KMS-11 (cell line): Measurements from ENCODE around the gene ZMYND11.

Experiments
- H2AFZ ChIP-seq: fragments of 200-600 bp; sonication (generic); 2 replicates; pipeline ENCODE4 v1.6.1; 2016; ENCODE audit warnings: antibody characterized with exemption, mixed run types, low read depth
- H3K27ac ChIP-seq: fragments of 200-600 bp; sonication (generic); 2 replicates; pipeline ENCODE4 v1.6.1; 2016; ENCODE audit warnings: mild to moderate bottlenecking, mixed run types
- H3K27me3 ChIP-seq: fragments of 200-600 bp; sonication (generic); 2 replicates; pipeline ENCODE4 v1.6.1; 2017; ENCODE audit warnings: mild to moderate bottlenecking, low read depth, mixed run types, moderate library complexity; ENCODE audit not compliant: insufficient read depth
- H3K36me3 ChIP-seq: fragments of 200-600 bp; sonication (generic); 2 replicates; pipeline ENCODE4 v1.6.1; 2017; ENCODE audit warnings: mild to moderate bottlenecking, mixed run types; ENCODE audit not compliant: insufficient read depth
- H3K4me1 ChIP-seq: fragments of 200-600 bp; sonication (generic); 2 replicates; pipeline ENCODE4 v1.6.1; 2016; ENCODE audit warnings: mild to moderate bottlenecking, low read depth, mixed run types; ENCODE audit not compliant: poor library complexity, severe bottlenecking
- H3K4me2 ChIP-seq: fragments of 200-600 bp; sonication (generic); 2 replicates; pipeline ENCODE4 v1.7.0; 2016; ENCODE audit warnings: mild to moderate bottlenecking, mixed run types
- H3K4me3 ChIP-seq: fragments of 200-600 bp; sonication (generic); IDR thresholded peaks from 2 replicates; pipeline ENCODE4 v1.6.1; 2017; ENCODE audit warnings: low read depth, low read length, mixed read lengths; ENCODE audit not compliant: insufficient read depth
- H3K79me2 ChIP-seq: fragments of 200-600 bp; sonication (generic); 2 replicates; pipeline ENCODE4 v1.6.1; 2016; ENCODE audit warnings: low read depth, mixed run types; ENCODE audit not compliant: insufficient read depth
- H3K9ac ChIP-seq: fragments of 200-600 bp; sonication (generic); 2 replicates; pipeline ENCODE4 v1.6.1; 2016; ENCODE audit warnings: mild to moderate bottlenecking, mixed run types
- H4K20me1 ChIP-seq: fragments of 200-600 bp; sonication (generic); 2 replicates; pipeline ENCODE4 v1.6.1; 2016; ENCODE audit warnings: mild to moderate bottlenecking, mixed run types; ENCODE audit not compliant: insufficient read depth
- TF ChIP-seq, protein P1 (sequence below): fragments of 200-600 bp; sonication (generic); conservative IDR thresholded peaks from 2 replicates; pipeline ENCODE4 v1.6.1; 2017; ENCODE audit warnings: low read depth, mild to moderate bottlenecking, antibody characterized with exemption, low read length, moderate library complexity, mixed read lengths

The ZMYND11 gene

DNA sequence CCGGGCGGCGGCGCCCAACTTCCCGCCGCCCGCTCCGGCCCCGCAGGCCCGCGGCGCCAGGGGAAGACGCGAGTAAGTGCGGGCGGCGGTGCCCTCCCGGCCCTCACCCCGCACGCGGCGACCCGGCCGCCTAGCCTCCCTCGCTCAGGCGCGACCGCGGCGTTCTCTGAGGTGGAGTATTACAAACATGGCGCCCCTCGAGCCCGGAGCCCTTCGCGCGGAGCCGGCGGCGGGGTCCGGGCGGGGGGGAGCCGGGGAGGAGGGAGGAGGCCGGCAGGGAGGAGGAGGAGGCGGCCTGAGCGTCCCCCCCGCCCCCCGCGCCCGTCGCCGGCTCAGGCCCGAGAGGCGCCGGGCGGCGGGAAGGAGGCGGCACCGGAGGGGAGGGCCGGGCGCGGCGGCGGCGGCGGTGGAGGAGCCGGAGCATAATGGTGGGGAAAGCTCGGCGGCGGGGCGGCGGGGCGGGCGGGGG, at the start of gene ZMYND11:
Gene ZMYND11 (plus strand): TSS at position 324 of the 469 bp plus-strand sequence. CDS start 44,558 bp downstream, outside the sequence.
- no peaks in the 10 kb centered on the region for H3K27me3 ChIP-seq
- H3K4me2 ChIP-seq, result peak within 1 kb of the TSS; percentile 72
- peaks cover 43% of the 10 kb centered on the region for H3K79me2 ChIP-seq
- H2AFZ ChIP-seq, result peak within 1 kb of the TSS; percentile 96
- H3K4me1 ChIP-seq, result peaks cover 39% of the 10 kb centered on the region
- peak within 1 kb of the TSS; percentile 95 for H3K9ac ChIP-seq
- no peaks in the 10 kb centered on the region for H3K36me3 ChIP-seq
- H3K4me3 ChIP-seq, result peak within 1 kb of the TSS; percentile 84
- 0 out of 2 replicates have a peak, but pooled peaks cover 9% of the 10 kb centered on the region for H4K20me1 ChIP-seq
- peak within 1 kb of the TSS; percentile 92 for H3K27ac ChIP-seq
- TF ChIP-seq, protein P1, sequence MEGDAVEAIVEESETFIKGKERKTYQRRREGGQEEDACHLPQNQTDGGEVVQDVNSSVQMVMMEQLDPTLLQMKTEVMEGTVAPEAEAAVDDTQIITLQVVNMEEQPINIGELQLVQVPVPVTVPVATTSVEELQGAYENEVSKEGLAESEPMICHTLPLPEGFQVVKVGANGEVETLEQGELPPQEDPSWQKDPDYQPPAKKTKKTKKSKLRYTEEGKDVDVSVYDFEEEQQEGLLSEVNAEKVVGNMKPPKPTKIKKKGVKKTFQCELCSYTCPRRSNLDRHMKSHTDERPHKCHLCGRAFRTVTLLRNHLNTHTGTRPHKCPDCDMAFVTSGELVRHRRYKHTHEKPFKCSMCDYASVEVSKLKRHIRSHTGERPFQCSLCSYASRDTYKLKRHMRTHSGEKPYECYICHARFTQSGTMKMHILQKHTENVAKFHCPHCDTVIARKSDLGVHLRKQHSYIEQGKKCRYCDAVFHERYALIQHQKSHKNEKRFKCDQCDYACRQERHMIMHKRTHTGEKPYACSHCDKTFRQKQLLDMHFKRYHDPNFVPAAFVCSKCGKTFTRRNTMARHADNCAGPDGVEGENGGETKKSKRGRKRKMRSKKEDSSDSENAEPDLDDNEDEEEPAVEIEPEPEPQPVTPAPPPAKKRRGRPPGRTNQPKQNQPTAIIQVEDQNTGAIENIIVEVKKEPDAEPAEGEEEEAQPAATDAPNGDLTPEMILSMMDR, result no peak

DNA sequence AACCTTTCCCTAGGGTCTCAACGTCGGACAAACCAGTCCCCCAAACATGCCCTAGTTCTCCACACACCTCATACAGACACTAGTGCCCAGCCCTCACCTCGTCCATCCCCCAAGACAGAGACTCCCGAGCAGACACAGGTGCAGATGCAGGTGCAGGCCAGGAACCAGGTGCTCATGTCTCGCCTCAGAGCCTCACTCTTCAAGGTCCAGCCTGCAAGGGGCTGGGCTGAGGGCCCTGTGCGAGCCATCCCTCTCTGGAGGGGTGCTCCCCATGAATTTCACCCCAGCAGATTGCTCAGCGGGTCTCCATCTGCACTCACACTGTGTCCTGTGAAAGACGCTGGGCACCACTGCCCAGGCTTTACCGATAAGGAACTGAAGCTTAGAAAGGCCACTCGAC, 49.2 kb upstream of the ZMYND11 start:
- no peak overlapping the region for H2AFZ ChIP-seq
- no peaks in the 10 kb centered on the region for H3K27me3 ChIP-seq
- H3K27ac ChIP-seq, result no peak overlapping the region
- TF ChIP-seq, protein P1, result no peak
- H3K4me2 ChIP-seq, result no peak overlapping the region
- no peaks in the 10 kb centered on the region for H3K4me1 ChIP-seq
- H3K9ac ChIP-seq, result no peak overlapping the region
- H3K79me2 ChIP-seq, result no peaks in the 10 kb centered on the region
- H3K4me3 ChIP-seq, result no peak overlapping the region
- no peaks in the 10 kb centered on the region for H3K36me3 ChIP-seq
- no peaks in the 10 kb centered on the region for H4K20me1 ChIP-seq

DNA sequence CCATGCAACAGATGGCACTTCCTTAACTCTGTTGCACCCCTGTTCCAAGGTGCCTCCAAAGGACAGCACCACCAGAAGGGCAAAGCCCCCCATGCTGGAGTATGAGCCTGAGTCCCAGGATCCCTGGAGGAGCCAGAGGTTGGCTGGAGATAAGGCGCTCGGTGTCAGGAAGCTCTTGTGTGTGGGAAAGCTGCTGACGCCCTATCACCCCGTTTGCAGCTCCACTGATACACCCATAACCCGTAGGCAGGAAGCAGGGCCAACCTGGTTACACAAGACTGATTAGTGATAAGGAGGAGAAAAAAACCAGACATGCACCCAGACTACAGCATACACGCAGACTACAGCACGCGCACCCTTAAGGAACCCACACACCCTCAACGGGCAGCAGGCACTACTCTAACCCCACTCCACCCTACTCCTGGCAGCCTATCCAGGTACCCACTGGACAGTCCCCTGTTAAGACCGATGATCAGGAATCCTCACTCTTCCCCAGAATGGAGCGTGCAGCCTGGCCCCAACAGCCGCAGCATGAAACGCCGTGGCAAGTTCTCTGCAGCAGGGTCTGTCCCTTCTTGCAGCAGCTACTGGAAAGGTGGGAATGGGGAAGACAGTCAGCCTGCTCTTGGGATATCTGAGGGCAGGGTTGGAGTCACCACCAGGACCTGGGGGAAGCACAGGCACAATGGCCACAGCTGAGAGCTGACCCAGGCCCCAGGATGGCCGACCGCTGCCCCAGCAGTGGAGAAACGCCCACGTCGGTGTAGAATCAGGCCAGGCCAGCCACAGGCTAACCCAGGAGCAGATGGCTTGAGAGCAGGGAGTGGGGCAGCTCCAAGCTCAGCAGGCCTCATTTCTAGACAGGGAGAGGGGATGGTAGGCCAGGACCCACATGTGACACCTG, 47.8 kb upstream of the ZMYND11 start:
- Histone ChIP-seq H3K4me1 (no peaks in the 10 kb centered on the region), H2AFZ (no peak overlapping the region), H3K27me3 (no peaks in the 10 kb centered on the region), H3K4me2 (no peak overlapping the region), H3K9ac (no peak overlapping the region), H3K27ac (no peak overlapping the region), H3K4me3 (no peak overlapping the region), H4K20me1 (no peaks in the 10 kb centered on the region), H3K79me2 (no peaks in the 10 kb centered on the region), H3K36me3 (no peaks in the 10 kb centered on the region)
- TF ChIP-seq, protein P1, result no peak

DNA sequence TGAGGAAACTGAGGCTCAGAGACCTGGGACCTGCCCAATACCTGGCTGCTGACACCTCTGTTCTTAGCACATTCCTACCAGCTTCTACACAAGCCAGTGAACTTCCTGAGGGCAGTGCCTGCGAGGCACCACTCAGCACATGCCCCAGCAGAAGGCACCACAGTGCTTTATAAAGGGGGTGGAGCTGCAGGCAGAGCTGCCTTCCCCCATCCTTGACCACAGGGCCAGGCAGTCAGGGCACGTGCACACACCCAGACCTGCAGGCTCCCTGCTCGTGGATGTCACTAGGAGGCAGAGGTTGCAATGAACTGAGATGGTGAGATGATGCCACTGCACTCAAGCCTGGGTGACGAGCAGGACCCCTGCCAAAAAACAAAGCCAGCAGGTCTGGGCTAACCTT, 47.0 kb upstream of the ZMYND11 start:
- Histone ChIP-seq H3K27ac (no peak overlapping the region), H3K9ac (no peak overlapping the region), H3K4me1 (no peaks in the 10 kb centered on the region), H3K36me3 (no peaks in the 10 kb centered on the region), H3K79me2 (no peaks in the 10 kb centered on the region), H3K4me3 (no peak overlapping the region), H4K20me1 (no peaks in the 10 kb centered on the region), H3K27me3 (no peaks in the 10 kb centered on the region), H3K4me2 (no peak overlapping the region), H2AFZ (no peak overlapping the region)
- TF ChIP-seq, protein P1, result no peak
